GM18517 (cell line): ENCODE data around the gene PER3.

Source experiments
- ATAC-seq: cut with Tn5 transposase; IDR thresholded peaks from one replicate; pipeline ENCODE4 v1.9.1; 2021; ENCODE audit warnings: mild to moderate bottlenecking, moderate library complexity; ENCODE audit not compliant: unreplicated experiment

Gene PER3

GRCh38 chr1:7783826-7784491, at the start of gene PER3:
Gene PER3 (plus strand): TSS chr1:7784291. CDS start chr1:7784878, 587 bp downstream.
- peak; percentile 78 for ATAC-seq

GRCh38 chr1:7738044-7738443, 46.0 kb upstream of the PER3 start:
- ATAC-seq, result no peak

DNA sequence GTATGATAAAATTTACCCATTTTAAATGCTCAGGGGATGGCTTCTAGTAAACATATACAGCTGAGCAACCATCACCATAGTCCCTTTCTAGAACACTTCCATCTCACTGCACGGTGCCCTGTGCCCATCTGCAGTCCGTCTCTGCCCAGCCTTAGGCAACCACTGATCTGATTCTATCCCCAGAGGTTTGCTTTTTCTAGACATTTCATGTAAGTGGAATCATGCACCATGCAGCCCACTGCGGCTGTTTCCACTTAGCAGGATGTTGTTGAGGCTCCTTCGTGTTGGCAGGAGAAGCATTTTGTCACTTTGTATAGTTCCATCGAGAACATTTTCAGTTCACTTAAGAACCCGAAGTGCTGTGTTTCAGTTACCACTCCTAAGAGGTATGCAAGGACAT, 40.7 kb upstream of the PER3 start:
- no peak for ATAC-seq

DNA sequence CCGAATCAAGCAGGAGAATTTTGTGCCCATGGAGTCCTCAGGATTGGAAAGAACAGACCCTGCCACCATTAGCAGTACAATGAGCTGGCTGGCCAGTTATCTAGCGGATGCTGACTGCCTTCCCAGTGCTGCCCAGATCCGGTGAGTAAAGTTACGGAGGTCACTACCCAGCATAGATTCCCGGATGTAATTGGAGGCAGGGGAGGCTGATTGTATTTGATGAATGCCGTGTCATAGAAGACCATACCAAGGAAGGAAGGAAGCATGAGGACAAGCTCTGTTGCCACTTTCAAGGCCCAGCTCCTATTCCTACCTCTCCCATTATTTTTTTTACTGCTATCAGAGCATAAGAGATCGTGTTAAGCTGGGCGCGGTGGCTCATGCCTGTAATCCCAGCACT, 39.2 kb upstream of the PER3 start:
- no peak for ATAC-seq

DNA sequence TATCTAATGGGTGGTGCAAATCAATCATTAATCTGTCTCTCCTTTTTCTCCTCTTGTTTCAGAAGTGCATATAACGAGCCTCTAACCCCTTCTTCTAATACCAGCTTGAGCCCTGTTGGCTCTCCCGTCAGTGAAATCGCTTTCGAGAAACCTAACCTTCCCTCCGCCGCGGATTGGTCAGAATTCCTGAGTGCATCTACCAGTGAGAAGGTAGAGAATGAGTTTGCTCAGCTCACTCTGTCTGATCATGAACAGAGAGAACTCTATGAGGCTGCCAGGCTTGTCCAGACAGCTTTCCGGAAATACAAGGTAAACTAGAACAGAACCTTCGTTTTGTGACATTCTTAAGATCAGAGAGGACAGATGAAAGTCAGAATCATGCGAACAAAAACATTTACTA, 38.3 kb upstream of the PER3 start:
- ATAC-seq, result no peak

DNA sequence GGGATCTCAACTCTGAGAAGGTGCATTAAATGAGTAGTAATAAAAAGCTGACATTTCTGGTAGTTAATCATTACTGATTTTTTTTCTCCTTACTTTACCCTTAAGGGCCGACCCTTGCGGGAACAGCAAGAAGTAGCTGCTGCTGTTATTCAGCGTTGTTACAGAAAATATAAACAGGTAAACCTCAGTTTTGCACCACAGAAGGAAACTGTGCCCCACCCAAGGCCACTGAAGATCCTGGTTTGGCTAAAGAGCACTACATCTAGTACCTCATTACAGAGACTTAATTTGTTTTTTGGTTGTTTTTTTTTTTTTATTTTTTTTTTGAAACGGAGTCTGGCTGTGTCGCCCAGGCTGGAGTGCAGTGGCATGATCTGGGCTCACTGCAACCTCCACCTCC, 36.5 kb upstream of the PER3 start:
- no peak for ATAC-seq

GRCh38 chr1:7749126-7749525, 35.0 kb upstream of the PER3 start:
- ATAC-seq, result no peak

- no peak for ATAC-seq
Observed at GRCh38 chr1:7751174-7751573, 32.9 kb upstream of the PER3 start.

DNA sequence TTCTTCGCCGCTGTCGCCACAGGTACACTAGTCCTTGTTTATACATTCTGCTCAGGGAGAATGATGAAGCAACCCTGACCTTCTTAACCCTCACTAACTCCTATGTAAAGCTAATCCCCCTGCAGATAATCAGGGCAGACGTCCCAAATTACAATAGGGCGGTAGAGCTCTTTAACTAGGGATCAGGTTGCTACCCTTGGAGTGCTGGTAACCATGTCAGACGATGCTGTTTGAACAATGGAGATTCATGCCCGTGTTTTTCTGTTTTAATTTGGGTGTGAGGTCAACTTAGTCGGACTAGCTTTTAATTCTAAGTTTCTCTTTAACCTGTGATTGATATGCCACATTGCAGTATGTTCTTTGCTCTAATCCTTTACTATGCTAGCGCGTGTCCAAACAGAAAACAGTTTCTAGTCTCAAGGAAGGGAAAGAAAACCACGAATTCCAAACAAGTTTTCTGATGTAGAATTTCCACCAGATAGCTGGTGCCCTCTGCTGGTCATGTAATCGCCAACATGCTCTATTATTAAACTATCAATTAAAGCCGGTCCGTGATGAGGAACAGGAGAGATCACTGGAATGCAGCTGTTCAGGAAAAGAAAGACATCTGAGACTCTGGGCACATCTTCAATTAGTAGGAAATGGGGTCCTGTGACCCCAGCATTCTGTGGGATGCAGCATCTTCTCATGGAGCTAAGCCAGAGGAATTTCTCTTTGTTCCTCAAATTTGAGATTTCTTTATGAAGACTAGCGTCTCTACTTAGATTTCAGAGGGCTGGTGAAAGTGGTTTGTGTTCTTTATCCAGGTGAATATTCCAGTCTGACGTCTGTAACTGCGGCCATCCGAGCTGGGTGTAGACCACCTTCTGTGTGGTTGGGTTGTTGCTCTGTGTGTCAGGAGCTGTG, 31.3 kb upstream of the PER3 start:
- no peak for ATAC-seq

DNA sequence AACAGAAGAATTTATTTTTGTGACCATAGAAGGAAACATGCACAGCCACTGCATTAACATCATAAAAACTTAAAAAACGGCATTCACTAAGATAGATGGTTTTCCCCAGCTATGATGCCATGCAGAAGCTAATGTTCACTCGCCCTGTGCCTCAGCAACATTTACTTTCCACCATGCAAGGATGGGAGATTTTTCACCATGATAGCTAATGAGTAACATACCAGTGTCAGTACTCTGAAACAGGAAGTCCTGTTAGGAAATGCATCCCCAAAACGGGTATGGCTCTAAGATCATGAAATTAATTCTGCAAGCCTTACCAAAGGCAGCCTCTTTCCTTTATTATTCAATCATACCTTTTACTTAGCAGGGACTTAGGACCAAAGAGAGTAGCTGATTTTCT, 30.4 kb upstream of the PER3 start:
- ATAC-seq, result no peak

GRCh38 chr1:7754234-7754633, 29.9 kb upstream of the PER3 start:
- ATAC-seq, result no peak

- ATAC-seq, result no peak
Observed at GRCh38 chr1:7755448-7755847, 28.6 kb upstream of the PER3 start.

DNA sequence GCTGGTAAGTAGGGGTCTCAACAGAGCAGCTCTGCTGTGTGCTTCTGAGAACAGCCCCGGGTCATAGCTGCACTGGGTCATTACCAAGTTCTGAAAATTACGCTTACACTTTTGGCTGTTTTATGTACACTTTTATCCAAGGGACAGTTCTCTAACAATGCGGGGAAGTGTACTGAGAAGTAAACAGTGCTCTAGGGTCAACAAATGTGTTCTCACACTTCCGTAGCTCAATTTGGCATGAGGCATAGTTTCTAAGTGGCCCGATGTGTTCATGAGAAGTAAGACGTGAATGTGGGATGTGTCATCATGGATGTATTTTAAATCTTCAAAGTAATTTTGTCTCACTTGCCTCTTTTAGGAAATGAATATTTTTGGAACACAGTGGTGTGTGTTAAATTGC, 23.8 kb upstream of the PER3 start:
- no peak for ATAC-seq

DNA sequence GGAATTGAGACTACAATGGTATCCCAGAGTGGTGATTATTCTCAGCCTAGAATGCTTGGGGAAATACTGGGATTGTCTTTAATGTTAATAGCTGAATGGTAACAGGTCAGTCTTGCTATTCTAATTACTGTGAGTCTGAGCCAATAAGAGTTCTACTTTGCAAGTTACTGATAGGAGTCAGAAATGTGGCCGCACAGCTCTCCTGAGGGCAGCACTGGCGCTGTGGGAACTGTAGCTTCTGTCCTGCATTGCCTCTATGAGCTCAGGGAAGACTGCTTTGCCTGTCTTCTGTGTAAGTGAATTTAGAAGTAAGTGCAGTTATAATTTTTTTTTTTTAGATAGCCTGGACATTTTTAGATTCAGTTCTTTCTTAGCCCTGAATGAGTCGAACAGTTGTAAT, 23.0 kb upstream of the PER3 start:
- ATAC-seq, result no peak

DNA sequence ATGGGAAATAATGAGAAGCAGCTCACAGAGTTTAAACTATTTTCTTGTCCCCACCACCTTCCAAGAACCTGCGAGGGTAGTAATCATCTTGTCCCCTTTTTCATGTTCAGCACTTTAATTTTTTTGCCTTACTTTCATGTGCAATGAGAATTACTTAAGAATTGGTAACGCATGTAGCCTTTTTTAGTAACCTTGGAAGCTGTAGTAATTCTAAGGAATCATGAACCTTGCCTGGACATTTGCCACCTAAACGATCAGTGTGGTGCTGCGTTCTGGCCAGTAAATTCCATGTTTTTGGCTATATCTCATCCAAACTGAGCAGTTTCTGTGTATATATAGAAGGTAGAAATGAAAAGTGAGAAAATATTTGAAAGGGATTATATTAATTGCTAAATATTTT, 16.9 kb upstream of the PER3 start:
- no peak for ATAC-seq

GRCh38 chr1:7768583-7768982, 15.5 kb upstream of the PER3 start:
- ATAC-seq, result no peak

- no peak for ATAC-seq
Observed at GRCh38 chr1:7769673-7770412, 14.2 kb upstream of the PER3 start.

DNA sequence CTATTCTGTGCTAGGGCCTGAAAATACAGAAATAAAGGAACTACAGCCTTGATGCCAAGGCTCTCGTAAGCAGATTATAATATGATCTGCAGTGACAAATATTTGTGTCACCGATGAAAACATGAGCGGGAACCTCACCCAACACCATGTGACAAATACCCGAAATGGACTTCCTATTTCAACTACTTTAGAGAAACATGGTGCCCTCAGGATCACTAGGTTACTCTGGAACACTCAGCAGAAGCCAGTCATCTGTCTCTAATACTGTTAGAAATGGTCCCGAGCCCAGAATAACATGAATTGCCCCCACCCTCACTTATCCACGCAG, 13.5 kb upstream of the PER3 start:
- ATAC-seq, result peak; percentile 12

GRCh38 chr1:7770997-7771822, 12.9 kb upstream of the PER3 start, which contains the start of gene VAMP3:
Gene VAMP3 (plus strand): TSS chr1:7771296. CDS start chr1:7771384, 88 bp downstream.
- ATAC-seq, result peak; percentile 67

DNA sequence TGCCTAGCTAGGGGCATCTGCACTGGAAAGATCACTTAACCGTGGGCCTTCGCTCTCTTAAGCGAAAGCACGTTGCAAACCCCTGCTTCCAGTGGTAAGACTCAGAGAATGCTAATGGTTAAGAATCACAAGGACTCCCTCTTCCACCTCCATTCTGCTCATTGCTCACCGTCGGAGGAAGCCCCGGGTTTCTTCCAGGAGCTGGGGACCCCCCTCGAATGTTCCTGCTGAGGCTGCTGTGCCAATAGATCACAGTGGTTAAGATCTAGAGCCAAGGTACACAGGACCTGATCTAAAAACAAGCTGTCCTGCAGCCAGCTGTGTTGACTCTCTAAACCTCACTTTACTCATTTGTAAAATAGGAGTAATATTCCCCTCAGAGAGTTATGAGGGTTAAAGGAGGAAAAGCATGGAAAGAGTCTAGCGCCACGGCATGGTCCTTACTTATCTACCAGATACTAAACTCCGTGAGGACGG, 12.2 kb upstream of the PER3 start:
- ATAC-seq, result no peak

- ATAC-seq, result no peak
Observed at GRCh38 chr1:7777591-7777990, 6.5 kb upstream of the PER3 start.
